A673 (cell line): Measurements from ENCODE around the gene RUNDC3A. TPM values are rescaled to one million over a fixed set of nuclear protein-coding genes. Genes with fewer than 3 reads are reported as not detected.

Experiments used
- BruUV-seq: library from RNA; stranded (reverse); fragments of 400-500 nt; replicated peaks from 2 replicates; lab custom pipeline; 2021; lab: Mats Ljungman, UMichigan
- CTCF ChIA-PET: fragments of 300-600 bp; sonication (Branson Sonifier 250); formaldehyde crosslinking; loops from one replicate; lab custom pipeline; 2022; ENCODE audit warnings: antibody characterized with exemption; lab: Charles Lee
- POLR2A ChIA-PET: fragments of 300-600 bp; sonication (Branson Sonifier 250); formaldehyde crosslinking; loops from one replicate; lab custom pipeline; 2022; ENCODE audit warnings: antibody characterized with exemption; ENCODE audit not compliant: low non-redundant PET; lab: Charles Lee
- DNase-seq: peaks from one replicate; pipeline ENCODE4 v3.0.0-alpha.2; 2015; ENCODE audit warnings: low spot score
- H3K27ac ChIP-seq: fragments of 200-600 bp; sonication (generic); 2 replicates; pipeline ENCODE4 v1.5.1; 2016; ENCODE audit warnings: mixed run types, low read depth, mild to moderate bottlenecking, mixed read lengths, antibody characterized with exemption, low read length; ENCODE audit not compliant: poor library complexity, severe bottlenecking
- H3K27me3 ChIP-seq: fragments of 200-600 bp; sonication (generic); replicated peaks from 2 replicates; pipeline ENCODE4 v1.6.1; 2017; ENCODE audit warnings: mixed run types, low read depth, mild to moderate bottlenecking, mixed read lengths, antibody characterized with exemption, low read length; ENCODE audit not compliant: insufficient read depth, poor library complexity
- H3K36me3 ChIP-seq: fragments of 200-600 bp; sonication (generic); 2 replicates; pipeline ENCODE4 v1.6.1; 2016; ENCODE audit warnings: mixed run types, mild to moderate bottlenecking, mixed read lengths, antibody characterized with exemption, low read length; ENCODE audit not compliant: insufficient read depth, poor library complexity, severe bottlenecking
- H3K4me1 ChIP-seq: fragments of 200-600 bp; sonication (generic); 2 replicates; pipeline ENCODE4 v1.6.1; 2017; ENCODE audit warnings: mixed run types, mild to moderate bottlenecking, mixed read lengths, antibody characterized with exemption, low read length; ENCODE audit not compliant: insufficient read depth, poor library complexity, severe bottlenecking
- H3K4me3 ChIP-seq: fragments of 200-600 bp; sonication (generic); 2 replicates; pipeline ENCODE4 v1.5.1; 2016; ENCODE audit warnings: low read depth, mixed run types, mild to moderate bottlenecking, mixed read lengths, low read length; ENCODE audit not compliant: poor library complexity, severe bottlenecking
- H3K9me3 ChIP-seq: fragments of 200-600 bp; sonication (generic); 2 replicates; pipeline ENCODE4 v1.6.1; 2016; ENCODE audit warnings: mixed run types, low read depth, mild to moderate bottlenecking, mixed read lengths, antibody characterized with exemption, low read length; ENCODE audit not compliant: poor library complexity, severe bottlenecking
- CTCF ChIP-seq: fragments of 300-800, 200-600 bp; sonication (generic); conservative IDR thresholded peaks from 2 replicates; pipeline ENCODE4 v1.5.1; 2017; ENCODE audit warnings: low read depth, mild to moderate bottlenecking, antibody characterized with exemption, low read length, moderate library complexity, mixed read lengths
- EZH2 ChIP-seq: fragments of 200-600 bp; sonication (generic); IDR thresholded peaks from 2 replicates; pipeline ENCODE4 v1.6.1; 2017; ENCODE audit warnings: borderline replicate concordance, low read depth, mild to moderate bottlenecking, mixed read lengths, antibody characterized with exemption, low read length; ENCODE audit not compliant: poor library complexity, severe bottlenecking
- intact Hi-C: fragments of 100-400 bp; cut with micrococcal nuclease; formaldehyde crosslinking; loops from one replicate; pipeline ENCODE4 v1.10.0; 2022; ENCODE audit not compliant: unreplicated experiment
- total RNA-seq: library from RNA; stranded (reverse); gene quantifications from 2 replicates; pipeline ENCODE4 v1.2.3, GENCODE V29; 2021

The RUNDC3A gene
- total RNA-seq, 1 experiment from 2014 or later: 0.56 TPM

- intact Hi-C loops: no loop called here
- H3K9me3 ChIP-seq: no peaks in the 10 kb centered on the region
- CTCF ChIA-PET: no interaction called here
- no peak overlapping the region for H3K4me3 ChIP-seq
- no peaks in the 10 kb centered on the region for H3K36me3 ChIP-seq
- H3K27me3 ChIP-seq: no peaks in the 10 kb centered on the region
- POLR2A ChIA-PET: no interaction called here
- TF ChIP-seq EZH2 (no peak), CTCF (no peak)
- no peak for DNase-seq
- H3K27ac ChIP-seq: no peak overlapping the region
- BruUV-seq: no TSS peak
- H3K4me1 ChIP-seq: no peaks in the 10 kb centered on the region
Observed at GRCh38 chr17:44267165-44267455, 41.3 kb upstream of the RUNDC3A start.

- Histone ChIP-seq H3K4me1 (no peaks in the 10 kb centered on the region), H3K27me3 (no peaks in the 10 kb centered on the region), H3K27ac (no peak within 1 kb of the TSS), H3K36me3 (no peaks in the 10 kb centered on the region), H3K4me3 (no peak within 1 kb of the TSS), H3K9me3 (no peaks in the 10 kb centered on the region)
- CTCF ChIA-PET: no interaction called here
- intact Hi-C loops: no loop called here
- no peak for DNase-seq
- no TSS peak for BruUV-seq
- no peak for TF ChIP-seq EZH2
- no peak for TF ChIP-seq CTCF
- POLR2A ChIA-PET: interaction anchor here (0.6 kb wide), 1 partner anchor 43 kb away, joined by 31 read pairs; no protein-coding TSS in a partner anchor
Observed at GRCh38 chr17:44267818-44268490, 40.4 kb upstream of the RUNDC3A start, which contains the start of gene SLC4A1. TSS of gene SLC4A1 (minus strand) at chr17:44268135. CDS start at chr17:44262866, 5,269 bp downstream.

- Histone ChIP-seq H3K4me3 (no peak overlapping the region), H3K27ac (no peak overlapping the region), H3K4me1 (no peaks in the 10 kb centered on the region), H3K27me3 (no peaks in the 10 kb centered on the region), H3K9me3 (no peaks in the 10 kb centered on the region), H3K36me3 (no peaks in the 10 kb centered on the region)
- POLR2A ChIA-PET: interaction anchor here (0.6 kb wide), 1 partner anchor 44 kb away, joined by 31 read pairs; no protein-coding TSS in a partner anchor
- intact Hi-C loops: no loop called here
- CTCF ChIA-PET: no interaction called here
- no TSS peak for BruUV-seq
- DNase-seq: no peak
- TF ChIP-seq EZH2 (no peak), CTCF (no peak)
Observed at GRCh38 chr17:44268709-44269534, 39.5 kb upstream of the RUNDC3A start.
